Urothelium cell line (cell line): Measurements from ENCODE around the gene NXNL2.

Source experiments
- DNase-seq: peaks from one replicate; pipeline ENCODE4 v3.0.0; 2011; ENCODE audit warnings: low spot score, mixed read lengths
- FAIRE-seq: peaks from 2 replicates; lab custom pipeline; 2011; peaks lifted over from hg19 to GRCh38; lab: Jason Lieb, UNC

Gene NXNL2

GRCh38 chr9:88534456-88535225 lies at the start of gene NXNL2:
Gene NXNL2, plus strand, starts transcription at chr9:88535178. Its CDS starts 257 bp downstream, at chr9:88535435.
- peak; percentile 92 for FAIRE-seq
- DNase-seq, result peak; percentile 84

GRCh38 chr9:88488166-88488565 lies 46.8 kb upstream of the NXNL2 start:
- no peak for FAIRE-seq
- no peak for DNase-seq

- FAIRE-seq, result no peak
- no peak for DNase-seq
Observed at GRCh38 chr9:88494983-88495721, 39.8 kb upstream of the NXNL2 start.

GRCh38 chr9:88497224-88497623 lies 37.8 kb upstream of the NXNL2 start:
- FAIRE-seq (no peak), DNase-seq (no peak)

- DNase-seq (no peak), FAIRE-seq (no peak)
Observed at GRCh38 chr9:88498880-88499279, 36.1 kb upstream of the NXNL2 start.

- FAIRE-seq (no peak), DNase-seq (no peak)
Observed at GRCh38 chr9:88501086-88501485, 33.9 kb upstream of the NXNL2 start.

GRCh38 chr9:88502552-88503034 lies 32.4 kb upstream of the NXNL2 start:
- DNase-seq (no peak), FAIRE-seq (no peak)

- no peak for DNase-seq
- FAIRE-seq, result no peak
Observed at GRCh38 chr9:88503081-88503844, 31.7 kb upstream of the NXNL2 start.

- DNase-seq (no peak), FAIRE-seq (peak; percentile 99)
Observed at GRCh38 chr9:88503845-88504764, 30.9 kb upstream of the NXNL2 start.

GRCh38 chr9:88508326-88508725 lies 26.7 kb upstream of the NXNL2 start:
- DNase-seq (no peak), FAIRE-seq (no peak)

- DNase-seq, result no peak
- FAIRE-seq, result no peak
Observed at GRCh38 chr9:88511906-88512305, 23.1 kb upstream of the NXNL2 start.

- FAIRE-seq (no peak), DNase-seq (no peak)
Observed at GRCh38 chr9:88514247-88514646, 20.7 kb upstream of the NXNL2 start.

- DNase-seq (no peak), FAIRE-seq (no peak)
Observed at GRCh38 chr9:88521308-88521707, 13.7 kb upstream of the NXNL2 start.

- DNase-seq, result no peak
- no peak for FAIRE-seq
Observed at GRCh38 chr9:88522360-88522759, 12.6 kb upstream of the NXNL2 start.

- no peak for FAIRE-seq
Observed at GRCh38 chr9:88523056-88523455, 11.9 kb upstream of the NXNL2 start.

GRCh38 chr9:88524911-88525310 lies 10.1 kb upstream of the NXNL2 start:
- FAIRE-seq, result no peak
- no peak for DNase-seq

More at GRCh38 chr9:88523056-88523455, 11.9 kb upstream of the NXNL2 start:
- DNase-seq, result peak; percentile 80

- FAIRE-seq, result no peak
Observed at GRCh38 chr9:88527618-88528017, 7.4 kb upstream of the NXNL2 start.

GRCh38 chr9:88528080-88528790 lies 6.7 kb upstream of the NXNL2 start:
- FAIRE-seq (no peak), DNase-seq (no peak)

More at GRCh38 chr9:88527618-88528017, 7.4 kb upstream of the NXNL2 start:
- no peak for DNase-seq

- DNase-seq (no peak), FAIRE-seq (no peak)
Observed at GRCh38 chr9:88529496-88529895, 5.5 kb upstream of the NXNL2 start.

- FAIRE-seq, result no peak
Observed at GRCh38 chr9:88530051-88530450, 4.9 kb upstream of the NXNL2 start.

More at GRCh38 chr9:88530051-88530450, 4.9 kb upstream of the NXNL2 start:
- DNase-seq, result no peak
